Lower lobe of right lung (tissue), 2 donors: ENCODE data around the gene ZNF530. TPM values are rescaled to one million over a fixed set of nuclear protein-coding genes. Genes with fewer than 3 reads are reported as not detected.

Experiments
- ATAC-seq, 2 donors: fragments of 200-7000 bp; cut with Tn5 transposase; one replicate each; pipeline ENCODE4 v1.9.1; 2020 to 2022; ENCODE audit warnings: mild to moderate bottlenecking in 2 of 2, moderate library complexity in 2 of 2
- DNase-seq: peaks from one replicate; pipeline ENCODE4 v3.0.0-alpha.2; 2020
- H3K27ac ChIP-seq: fragments of 200-600 bp; one replicate; pipeline ENCODE4 v1.8.0; 2022
- H3K27me3 ChIP-seq: fragments of 200-600 bp; one replicate; pipeline ENCODE4 v1.8.0; 2022; ENCODE audit warnings: low read depth
- H3K36me3 ChIP-seq: fragments of 200-600 bp; one replicate; pipeline ENCODE4 v1.8.0; 2022; ENCODE audit warnings: mild to moderate bottlenecking
- H3K4me1 ChIP-seq: fragments of 200-600 bp; one replicate; pipeline ENCODE4 v1.8.0; 2022
- H3K4me3 ChIP-seq: fragments of 200-600 bp; one replicate; pipeline ENCODE4 v1.8.0; 2022; ENCODE audit warnings: mild to moderate bottlenecking
- H3K9me3 ChIP-seq: fragments of 200-600 bp; one replicate; pipeline ENCODE4 v1.8.0; 2022
- CTCF ChIP-seq: fragments of 200-600 bp; IDR thresholded peaks from one replicate; pipeline ENCODE4 v1.8.0; 2022; ENCODE audit warnings: antibody characterized with exemption, mild to moderate bottlenecking
- intact Hi-C: fragments of 100-400 bp; cut with DNase I; formaldehyde crosslinking; loops from one replicate; pipeline ENCODE4 v1.11.0; 2022
- total RNA-seq: library from RNA; stranded (reverse); fragmentation: NEBNext Ultra II Directional; extraction: Animal tissue kit (Norgen Biotek cat#: 25700); gene quantifications from one replicate; pipeline ENCODE4 v1.2.1, GENCODE V29; 2021
- donor health status: DM: no; HTN: yes; CAD: no; lungs with severe emphysema.

Gene ZNF530
- total RNA-seq, 1 donor from 2014 or later, result 2.0 TPM

- H3K36me3 ChIP-seq, result peaks cover 33% of the 10 kb centered on the region
These were observed 15.7 kb downstream of the ZNF530 start for GRCh38 chr19:57615346-57615745.

GRCh38 chr19:57620673-57621348 is 21.1 kb downstream of the ZNF530 start:
- Histone ChIP-seq H3K4me3 (no peak overlapping the region), H3K27me3 (no peaks in the 10 kb centered on the region), H3K36me3 (peaks cover 44% of the 10 kb centered on the region), H3K27ac (no peak overlapping the region), H3K9me3 (peaks cover 100% of the 10 kb centered on the region), H3K4me1 (no peaks in the 10 kb centered on the region)
- TF ChIP-seq CTCF, result no peak
- no peak for DNase-seq
- intact Hi-C loops, result no loop called here
- no peak for ATAC-seq

More at GRCh38 chr19:57615346-57615745, 15.7 kb downstream of the ZNF530 start:
- no peak for TF ChIP-seq CTCF
- H3K27me3 ChIP-seq, result no peaks in the 10 kb centered on the region
- DNase-seq (no peak), ATAC-seq (no peak)
- H3K9me3 ChIP-seq, result peaks cover 67% of the 10 kb centered on the region
- H3K27ac ChIP-seq, result no peak overlapping the region
- H3K4me3 ChIP-seq, result peak overlapping the region; percentile 100
- peaks cover 12% of the 10 kb centered on the region for H3K4me1 ChIP-seq
- intact Hi-C loops, result no loop called here

- Histone ChIP-seq H3K9me3 (peaks cover 100% of the 10 kb centered on the region), H3K27me3 (no peaks in the 10 kb centered on the region), H3K36me3 (peaks cover 33% of the 10 kb centered on the region), H3K27ac (no peak overlapping the region), H3K4me3 (no peak overlapping the region), H3K4me1 (no peaks in the 10 kb centered on the region)
- ATAC-seq (no peak), DNase-seq (no peak)
- TF ChIP-seq CTCF, result no peak
- intact Hi-C loops, result no loop called here
These were observed 23.4 kb downstream of the ZNF530 start for GRCh38 chr19:57623091-57623490.

GRCh38 chr19:57632987-57633831 is 33.5 kb downstream of the ZNF530 start, which contains the start of gene ZNF211:
ZNF211 (plus strand) TSS chr19:57633168; CDS start chr19:57633347, 179 bp downstream.
- intact Hi-C loops, result no loop called here
- Histone ChIP-seq H3K36me3 (peaks cover 20% of the 10 kb centered on the region), H3K4me1 (peaks cover 15% of the 10 kb centered on the region), H3K27me3 (no peaks in the 10 kb centered on the region), H3K27ac (peak within 1 kb of the TSS; percentile 85), H3K9me3 (peaks cover 41% of the 10 kb centered on the region), H3K4me3 (peak within 1 kb of the TSS; percentile 95)
- DNase-seq (peak; percentile 93), ATAC-seq (peak; percentile 100)
- TF ChIP-seq CTCF, result no peak

- Histone ChIP-seq H3K27me3 (no peaks in the 10 kb centered on the region), H3K27ac (peak overlapping the region; percentile 85), H3K9me3 (peaks cover 41% of the 10 kb centered on the region), H3K4me3 (peak overlapping the region; percentile 95), H3K4me1 (peaks cover 15% of the 10 kb centered on the region), H3K36me3 (peaks cover 25% of the 10 kb centered on the region)
- DNase-seq (no peak), ATAC-seq (peak; percentile 36 to 46)
- intact Hi-C loops, result no loop called here
- TF ChIP-seq CTCF, result no peak
These were observed 34.1 kb downstream of the ZNF530 start for GRCh38 chr19:57633832-57634131.
